Right renal pelvis (tissue), 4 donors: ENCODE measurements around the gene EID3. TPM values are rescaled to one million over a fixed set of nuclear protein-coding genes. Genes with fewer than 3 reads are reported as not detected.

Source experiments
- DNase-seq, 4 donors: peaks; one replicate each; pipeline ENCODE4 v3.0.0-alpha.2; 2013; ENCODE audit warnings: low read depth in 4 of 4, low spot score in 3 of 4, missing footprints in 1 of 4
- polyA plus RNA-seq, 4 donors: library from polyadenylated mRNA; unstranded; fragments of 120-200 nt; gene quantifications; one replicate each; pipeline ENCODE4 v1.2.1, GENCODE V29; 2013; ENCODE audit not compliant: insufficient read length in 4 of 4

Gene EID3
- polyA plus RNA-seq, 4 donors = 4.3 to 4.8 (median 4.6) TPM

GRCh38 chr12:104333692-104334255 is 30.2 kb downstream of the EID3 start:
- DNase-seq = no peak

- DNase-seq = no peak
Observed at GRCh38 chr12:104334581-104334980, 31.0 kb downstream of the EID3 start.

- DNase-seq = no peak
Observed at GRCh38 chr12:104336115-104336514, 32.6 kb downstream of the EID3 start.

GRCh38 chr12:104337030-104337558 is 33.6 kb downstream of the EID3 start:
- no peak for DNase-seq

- no peak for DNase-seq
Observed at GRCh38 chr12:104339663-104340062, 36.1 kb downstream of the EID3 start.

- DNase-seq = no peak
Observed at GRCh38 chr12:104340177-104340576, 36.6 kb downstream of the EID3 start.

GRCh38 chr12:104340925-104341611 is 37.5 kb downstream of the EID3 start:
- DNase-seq = no peak

GRCh38 chr12:104342147-104342546 is 38.6 kb downstream of the EID3 start:
- no peak for DNase-seq

GRCh38 chr12:104342635-104343249 is 39.2 kb downstream of the EID3 start:
- DNase-seq = no peak

- no peak for DNase-seq
Observed at GRCh38 chr12:104344682-104345081, 41.1 kb downstream of the EID3 start.

- DNase-seq = no peak
Observed at GRCh38 chr12:104345234-104346066, 41.9 kb downstream of the EID3 start.

GRCh38 chr12:104347374-104348075 is 44.0 kb downstream of the EID3 start:
- no peak for DNase-seq

- no peak for DNase-seq
Observed at GRCh38 chr12:104348283-104348993, 44.9 kb downstream of the EID3 start.

GRCh38 chr12:104348994-104349494 is 45.5 kb downstream of the EID3 start:
- no peak for DNase-seq

GRCh38 chr12:104350211-104351056 is 46.9 kb downstream of the EID3 start:
- no peak for DNase-seq

GRCh38 chr12:104351057-104351983 is 47.8 kb downstream of the EID3 start:
- no peak for DNase-seq

- no peak for DNase-seq
Observed at GRCh38 chr12:104352106-104352713, 48.7 kb downstream of the EID3 start.
